Keratinocyte (primary cell): Measurements from ENCODE around the gene MLN. TPM values are rescaled to one million over a fixed set of nuclear protein-coding genes. Genes with fewer than 3 reads are reported as not detected.

Experiments used
- DNase-seq: peaks from one replicate; pipeline ENCODE4 v3.0.0-alpha.2; 2011; ENCODE audit warnings: low read depth, missing footprints, low spot score
- FAIRE-seq: peaks from 2 replicates; lab custom pipeline; 2011; peaks lifted over from hg19 to GRCh38; lab: Jason Lieb, UNC
- H2AFZ ChIP-seq: 2 replicates; pipeline ENCODE4 v1.6.0; 2012; ENCODE audit warnings: low read length, control low read depth, inconsistent platforms; ENCODE audit not compliant: control insufficient read depth
- H3K27ac ChIP-seq: 2 replicates; pipeline ENCODE4 v1.5.1; 2011; ENCODE audit warnings: low read length; ENCODE audit not compliant: control insufficient read depth, insufficient read depth
- H3K27me3 ChIP-seq: 3 replicates; pipeline ENCODE4 v1.6.0; 2011; ENCODE audit warnings: low read length; ENCODE audit not compliant: control insufficient read depth, insufficient read depth; ENCODE audit errors: extremely low read depth
- H3K36me3 ChIP-seq, 2 experiments: 2 replicates in 1 of 2; 3 replicates in 1 of 2; pipeline ENCODE4 v1.5.1; 2011; ENCODE audit warnings: low read length in 2 of 2, mild to moderate bottlenecking in 1 of 2; ENCODE audit not compliant: control insufficient read depth in 2 of 2, insufficient read depth in 2 of 2; ENCODE audit errors: extremely low read depth in 1 of 2
- H3K4me1 ChIP-seq: 3 replicates; pipeline ENCODE4 v1.5.1; 2011; ENCODE audit warnings: low read length; ENCODE audit not compliant: control insufficient read depth, insufficient read depth; ENCODE audit errors: extremely low read depth
- H3K4me2 ChIP-seq: 3 replicates; pipeline ENCODE4 v1.6.0; 2011; ENCODE audit warnings: low read depth, low read length; ENCODE audit not compliant: control insufficient read depth, insufficient read depth; ENCODE audit errors: extremely low read depth
- H3K4me3 ChIP-seq, 3 experiments: fragments of 200-600 bp in 1 of 3; sonication (generic) in 1 of 3; 2 replicates in 2 of 3; 3 replicates in 1 of 3; pipeline ENCODE4 v1.5.1; 2011 to 2016; ENCODE audit warnings: low read length in 3 of 3, mild to moderate bottlenecking in 3 of 3, control low read depth in 2 of 3, inconsistent platforms in 1 of 3, low read depth in 1 of 3, mixed read lengths in 1 of 3, mixed run types in 1 of 3, moderate library complexity in 1 of 3; ENCODE audit not compliant: control insufficient read depth in 2 of 3, insufficient read depth in 2 of 3; ENCODE audit errors: extremely low read depth in 1 of 3
- H3K79me2 ChIP-seq: 2 replicates; pipeline ENCODE4 v1.6.0; 2012; ENCODE audit warnings: low read length; ENCODE audit not compliant: control insufficient read depth, insufficient read depth
- H3K9ac ChIP-seq: 3 replicates; pipeline ENCODE4 v1.6.0; 2011; ENCODE audit warnings: low read length; ENCODE audit not compliant: control insufficient read depth, insufficient read depth; ENCODE audit errors: extremely low read depth
- H3K9me1 ChIP-seq: 3 replicates; pipeline ENCODE4 v1.6.0; 2011; ENCODE audit warnings: low read length; ENCODE audit not compliant: control insufficient read depth, insufficient read depth; ENCODE audit errors: extremely low read depth
- H3K9me3 ChIP-seq: 2 replicates; pipeline ENCODE4 v1.5.1; 2012; ENCODE audit warnings: low read depth, low read length; ENCODE audit not compliant: control insufficient read depth
- H4K20me1 ChIP-seq: 3 replicates; pipeline ENCODE4 v1.6.0; 2011; ENCODE audit warnings: low read length; ENCODE audit not compliant: control insufficient read depth, insufficient read depth; ENCODE audit errors: extremely low read depth
- EZH2 ChIP-seq: IDR thresholded peaks from one replicate; pipeline ENCODE4 v1.6.1; 2012; ENCODE audit warnings: inconsistent platforms, mild to moderate bottlenecking, low read length, moderate library complexity
- dilution Hi-C: fragments of 300-500 bp; cut with MboI; formaldehyde crosslinking; loops from one replicate; pipeline ENCODE4 v1.7.0; 2020; ENCODE audit warnings: low sequenced_read_pairs; ENCODE audit not compliant: extremely low pct_ligation_motif_present
- polyA plus RNA-seq, 5 experiments: library from polyadenylated mRNA; depleted of rRNA in 3 of 5; stranded (reverse) in 3 of 5; stranded (forward) in 1 of 5; unstranded in 1 of 5; fragments of >200 nt; gene quantifications; 1 replicate in 1 of 5; 2 replicates in 3 of 5; 3 replicates in 1 of 5; pipeline versions ENCODE4 v1.2.1 to v1.2.3, GENCODE V29; 2011 to 2012; ENCODE audit warnings: missing spikeins in 2 of 5, low read depth in 1 of 5, low replicate concordance in 1 of 5
- TF ChIP-seq, protein P1 (sequence below), 3 experiments: IDR thresholded peaks in 1 of 3; conservative IDR thresholded peaks in 1 of 3; optimal IDR thresholded peaks in 1 of 3; 2 replicates in 2 of 3; 3 replicates in 1 of 3; pipeline versions ENCODE3 to v1.5.1; 2011; ENCODE audit warnings: low read length in 3 of 3, mild to moderate bottlenecking in 3 of 3, moderate library complexity in 2 of 3, control low read depth in 1 of 3, inconsistent platforms in 1 of 3; ENCODE audit not compliant: insufficient read depth in 2 of 3; ENCODE audit errors: extremely low read depth in 1 of 3

Gene MLN
- polyA plus RNA-seq, 1 donor (not counting 4 experiments of a cell fraction or from before 2014, with no cell fraction given), result not detected

DNA sequence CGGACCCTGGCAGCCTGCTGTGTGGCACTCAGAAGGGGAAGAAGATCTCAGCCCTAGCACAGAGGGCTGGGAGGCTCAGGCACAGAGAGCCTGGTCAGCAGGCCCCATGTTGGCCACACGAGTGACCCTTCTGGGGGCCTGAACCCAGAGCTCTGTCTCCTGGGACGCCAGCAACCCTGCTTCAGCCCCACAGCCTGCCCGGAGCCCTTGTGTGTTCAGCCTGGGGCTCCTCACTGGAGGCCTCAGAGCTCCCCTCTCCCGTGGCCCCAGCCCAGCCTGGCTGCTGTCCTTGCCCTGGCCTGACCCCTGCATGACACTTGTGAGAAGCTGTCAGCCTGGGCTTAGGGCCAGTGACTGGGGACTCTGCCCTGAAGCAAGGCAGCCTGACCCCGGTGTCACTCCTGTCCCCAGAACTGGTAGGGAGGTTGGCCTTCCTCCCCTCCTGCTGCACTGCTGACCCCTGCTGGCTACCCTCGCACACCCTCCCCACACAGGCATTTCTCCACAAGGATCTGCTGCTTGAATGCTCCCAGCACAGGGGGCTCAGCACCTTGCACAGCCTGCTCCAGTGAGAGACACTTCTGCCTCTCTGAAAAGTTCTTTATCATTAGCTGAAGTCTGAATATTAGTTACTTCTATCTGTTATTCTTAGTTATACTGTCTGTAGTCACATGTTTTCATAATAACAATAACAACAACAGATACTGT, 41.7 kb downstream of the MLN start:
- no peak overlapping the region for H3K9ac ChIP-seq
- H3K4me1 ChIP-seq, result no peaks in the 10 kb centered on the region
- FAIRE-seq, result no peak
- peaks cover 3% of the 10 kb centered on the region for H3K27me3 ChIP-seq
- no peaks in the 10 kb centered on the region for H3K9me1 ChIP-seq
- no peak overlapping the region for H3K4me3 ChIP-seq
- H3K27ac ChIP-seq, result no peak overlapping the region
- H3K4me2 ChIP-seq, result no peak overlapping the region
- no peaks in the 10 kb centered on the region for H3K79me2 ChIP-seq
- no peaks in the 10 kb centered on the region for H3K9me3 ChIP-seq
- dilution Hi-C loops, result no loop called here
- H4K20me1 ChIP-seq, result no peaks in the 10 kb centered on the region
- H2AFZ ChIP-seq, result no peak overlapping the region
- no peaks in the 10 kb centered on the region for H3K36me3 ChIP-seq
- DNase-seq, result no peak
- TF ChIP-seq, protein P1, sequence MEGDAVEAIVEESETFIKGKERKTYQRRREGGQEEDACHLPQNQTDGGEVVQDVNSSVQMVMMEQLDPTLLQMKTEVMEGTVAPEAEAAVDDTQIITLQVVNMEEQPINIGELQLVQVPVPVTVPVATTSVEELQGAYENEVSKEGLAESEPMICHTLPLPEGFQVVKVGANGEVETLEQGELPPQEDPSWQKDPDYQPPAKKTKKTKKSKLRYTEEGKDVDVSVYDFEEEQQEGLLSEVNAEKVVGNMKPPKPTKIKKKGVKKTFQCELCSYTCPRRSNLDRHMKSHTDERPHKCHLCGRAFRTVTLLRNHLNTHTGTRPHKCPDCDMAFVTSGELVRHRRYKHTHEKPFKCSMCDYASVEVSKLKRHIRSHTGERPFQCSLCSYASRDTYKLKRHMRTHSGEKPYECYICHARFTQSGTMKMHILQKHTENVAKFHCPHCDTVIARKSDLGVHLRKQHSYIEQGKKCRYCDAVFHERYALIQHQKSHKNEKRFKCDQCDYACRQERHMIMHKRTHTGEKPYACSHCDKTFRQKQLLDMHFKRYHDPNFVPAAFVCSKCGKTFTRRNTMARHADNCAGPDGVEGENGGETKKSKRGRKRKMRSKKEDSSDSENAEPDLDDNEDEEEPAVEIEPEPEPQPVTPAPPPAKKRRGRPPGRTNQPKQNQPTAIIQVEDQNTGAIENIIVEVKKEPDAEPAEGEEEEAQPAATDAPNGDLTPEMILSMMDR (optimal IDR thresholded peaks at IDR 0.05 in 1 of 3, IDR thresholded peaks at IDR 0.05 in 1 of 3, conservative IDR thresholded peaks at IDR 0.05 in 1 of 3; ENCODE audit: extremely low read depth in 1 of 3, insufficient read depth in 2 of 3, low read length in 3 of 3), result peak; percentile 66 to 96 (median 81)
- TF ChIP-seq EZH2, result no peak

DNA sequence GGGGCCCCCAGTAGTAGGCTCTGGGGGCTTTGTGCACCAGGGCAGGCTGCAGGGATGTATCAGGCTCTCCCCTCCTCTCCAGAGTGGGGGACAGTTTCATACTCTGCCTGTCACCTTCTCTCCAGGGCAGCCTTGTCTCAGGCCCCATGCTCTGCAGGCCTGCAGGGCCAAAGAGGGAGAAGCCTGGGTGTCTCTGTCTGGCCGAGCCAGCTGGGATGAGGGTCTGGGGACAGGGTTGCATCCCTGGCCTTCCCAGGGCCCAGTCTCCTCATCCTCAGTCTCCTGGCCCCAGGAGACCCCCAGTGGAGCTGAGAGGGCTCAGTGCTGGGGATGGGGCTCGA, 42.3 kb downstream of the MLN start:
- no peak overlapping the region for H3K4me2 ChIP-seq
- TF ChIP-seq, protein P1 (optimal IDR thresholded peaks at IDR 0.05 in 1 of 3, IDR thresholded peaks at IDR 0.05 in 1 of 3, conservative IDR thresholded peaks at IDR 0.05 in 1 of 3; ENCODE audit: extremely low read depth in 1 of 3, insufficient read depth in 2 of 3, low read length in 3 of 3), result no peak
- no peak for TF ChIP-seq EZH2

More for the DNA sequence above, 42.3 kb downstream of the MLN start:
- DNase-seq (no peak), FAIRE-seq (no peak)
- Histone ChIP-seq H3K9ac (no peak overlapping the region), H3K79me2 (no peaks in the 10 kb centered on the region), H3K27ac (no peak overlapping the region), H3K9me1 (no peaks in the 10 kb centered on the region), H3K4me1 (no peaks in the 10 kb centered on the region), H2AFZ (no peak overlapping the region), H4K20me1 (no peaks in the 10 kb centered on the region), H3K4me3 (no peak overlapping the region), H3K9me3 (no peaks in the 10 kb centered on the region), H3K27me3 (peaks cover 3% of the 10 kb centered on the region), H3K36me3 (no peaks in the 10 kb centered on the region)
- dilution Hi-C loops, result no loop called here
